Central memory CD4-positive, alpha-beta T cell (primary cell): ENCODE measurements around the gene PRTG.
A peak's percentile ranks its signal among the peaks of the same experiment; 100 is the strongest.
"Not testable (repeated sequence)": the region's sequence is repeated elsewhere in the genome, so short reads cannot be mapped to it uniquely, and the experiment has no call there.

ENCODE experiments used
- DNase-seq: peaks from one replicate; pipeline ENCODE4 v3.0.0; 2022

The PRTG gene

DNA sequence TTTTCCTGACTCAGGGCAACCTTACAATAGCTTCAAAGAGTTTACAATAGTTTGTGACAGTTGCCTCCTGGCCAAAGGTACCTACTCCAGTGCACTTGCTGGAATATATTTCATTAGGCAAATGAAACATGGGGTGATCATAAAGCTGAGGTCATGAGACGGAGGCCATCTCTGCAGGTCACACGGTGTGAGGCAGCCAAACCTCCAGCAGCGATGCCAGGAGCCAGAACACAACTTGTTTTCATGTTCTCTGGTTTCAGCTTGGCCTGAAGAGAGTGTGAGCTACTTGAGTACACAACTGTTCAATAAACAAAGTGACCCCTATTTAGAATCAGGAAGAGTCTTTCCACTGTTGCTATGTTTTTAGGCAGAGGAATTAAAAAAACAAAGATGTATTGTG is 112.1 kb downstream of the PRTG start:
- DNase-seq = no peak

DNA sequence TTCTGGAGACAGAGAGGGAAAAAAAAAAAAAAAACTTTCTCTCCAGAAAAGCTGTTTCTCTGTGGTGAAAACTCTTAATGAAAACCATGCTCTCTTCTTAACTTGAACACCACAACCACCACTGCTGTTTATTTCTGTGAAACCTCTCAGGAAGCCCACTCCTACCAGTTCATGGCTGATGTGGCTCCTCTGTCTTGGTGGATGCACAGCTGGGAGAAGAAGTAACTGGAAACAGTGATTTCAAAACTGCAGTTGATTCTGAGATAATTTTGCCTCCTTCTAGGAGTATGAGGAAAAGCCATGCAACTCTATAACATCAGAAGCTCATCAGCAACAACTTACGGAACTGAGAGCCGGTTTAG is 114.6 kb downstream of the PRTG start:
- DNase-seq = no peak

DNA sequence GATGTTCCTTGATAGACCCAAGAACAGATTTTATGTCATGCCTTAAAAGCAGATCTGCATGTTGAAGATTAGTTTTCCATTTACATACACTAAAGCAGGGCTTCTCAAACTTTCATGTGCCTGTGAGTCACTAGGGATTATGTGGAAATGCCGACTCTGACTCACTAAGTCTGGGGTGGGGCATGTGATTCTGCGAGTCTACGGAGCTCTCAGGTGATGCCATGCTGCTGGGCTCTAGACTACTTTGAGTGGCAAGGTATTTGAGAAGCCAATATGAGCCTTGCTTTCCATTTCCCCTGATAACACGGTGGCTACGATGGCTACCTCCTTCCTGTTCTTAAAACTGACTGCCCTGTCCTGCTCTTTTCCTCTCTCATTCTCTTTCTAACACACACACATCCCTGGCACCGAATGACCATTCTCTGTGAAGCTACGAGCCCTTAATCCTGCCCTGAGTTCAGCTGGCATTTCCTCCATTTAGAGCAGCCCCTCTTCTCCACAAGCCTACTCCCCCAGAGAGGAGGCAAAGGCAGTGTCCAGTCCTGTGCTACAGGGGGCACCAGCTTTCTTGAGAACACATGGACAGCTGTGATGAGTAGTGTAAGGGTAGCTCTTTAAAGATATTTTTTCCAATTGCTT is 115.1 kb downstream of the PRTG start:
- no peak for DNase-seq

DNA sequence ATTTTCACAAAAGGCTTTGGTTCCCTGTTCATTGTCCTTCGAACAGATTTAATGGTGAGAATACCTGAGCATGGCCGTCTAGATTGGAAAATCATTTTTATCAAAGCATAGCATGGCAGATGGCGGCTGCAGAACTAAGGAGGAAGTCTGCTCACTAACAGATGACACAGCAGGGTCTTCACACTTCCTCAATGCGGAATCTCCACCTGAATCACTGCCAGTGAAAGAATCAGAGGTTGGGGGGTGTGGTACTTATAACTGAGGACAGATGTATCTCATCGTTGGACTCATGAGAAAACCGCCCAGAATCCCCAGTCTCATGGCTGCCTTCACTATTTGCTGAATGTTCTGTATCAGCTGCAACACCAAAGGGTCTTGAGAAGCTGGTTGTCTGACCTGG is 123.2 kb downstream of the PRTG start:
- DNase-seq = no peak

DNA sequence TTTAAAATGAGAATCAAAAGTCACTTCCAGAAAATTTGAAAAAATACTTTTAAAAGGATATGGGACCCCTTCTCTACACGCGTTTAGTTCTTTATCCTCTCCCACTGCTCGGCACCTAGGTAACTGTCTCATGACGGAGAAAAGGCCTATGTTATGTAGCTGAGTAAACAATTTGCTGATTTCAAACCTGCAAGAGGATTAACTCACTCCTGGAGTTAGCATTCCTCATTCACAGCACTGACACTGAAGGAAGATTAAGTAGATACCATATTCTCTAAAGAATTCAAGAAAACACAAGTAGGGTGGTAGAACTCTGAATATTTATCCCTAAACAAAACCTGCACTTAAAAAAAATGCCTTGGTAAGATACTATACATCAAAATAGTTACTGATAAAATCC is 124.6 kb downstream of the PRTG start:
- no peak for DNase-seq

DNA sequence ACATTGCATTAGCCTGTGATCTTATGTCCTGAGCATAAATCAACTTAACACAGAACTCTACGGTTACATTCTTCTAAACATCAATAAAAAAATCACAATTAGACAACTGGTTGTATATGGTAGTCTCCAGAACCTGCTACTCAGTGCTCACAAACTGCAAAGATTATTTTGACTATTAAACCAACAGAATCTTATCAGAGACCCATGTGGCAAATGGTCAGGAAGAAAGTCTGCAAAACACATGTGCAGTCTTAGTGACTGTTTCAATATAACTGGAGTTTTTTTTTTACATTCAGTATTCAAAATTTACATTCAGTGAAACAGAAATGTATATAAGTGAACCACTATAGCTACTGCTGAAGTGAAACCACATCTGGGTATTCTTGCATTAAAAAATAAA is 127.5 kb downstream of the PRTG start:
- DNase-seq = no peak

DNA sequence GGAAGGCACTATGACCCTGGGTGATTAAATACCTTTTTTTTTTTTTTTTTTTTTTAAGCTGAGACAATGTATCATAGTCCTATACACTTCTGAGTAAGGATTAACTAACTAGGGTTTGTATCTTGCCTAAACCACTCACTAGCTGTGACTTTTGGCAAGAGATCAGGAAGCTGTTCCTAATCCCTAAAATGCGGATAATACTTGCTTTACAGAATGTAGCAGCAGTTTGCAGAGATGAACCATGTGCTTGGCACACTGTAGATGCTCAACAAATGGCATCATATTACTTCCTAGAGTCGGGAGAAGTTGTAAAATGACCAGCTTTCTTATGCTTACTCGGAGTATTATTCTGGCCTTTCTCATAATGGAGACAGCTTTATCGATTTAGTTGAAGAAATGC is 129.2 kb downstream of the PRTG start:
- no peak for DNase-seq

DNA sequence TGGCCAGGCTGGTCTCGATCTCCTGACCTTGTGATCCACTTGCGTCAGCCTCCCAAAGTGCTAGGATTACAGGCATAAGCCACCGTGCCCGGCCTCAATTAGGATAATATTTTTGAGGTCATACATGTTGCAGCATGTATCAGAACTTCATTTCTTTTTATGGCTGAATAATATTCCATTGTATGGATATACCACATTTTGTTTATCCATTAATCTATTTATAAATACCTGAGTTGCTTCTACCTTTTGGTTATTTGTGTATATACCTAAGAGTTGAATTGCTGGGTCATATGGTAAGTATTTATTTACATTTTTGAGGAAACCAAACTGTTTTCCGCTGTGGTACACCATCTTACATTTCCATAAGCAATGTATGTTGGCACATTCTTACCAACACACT is 136.7 kb downstream of the PRTG start:
- no peak for DNase-seq

DNA sequence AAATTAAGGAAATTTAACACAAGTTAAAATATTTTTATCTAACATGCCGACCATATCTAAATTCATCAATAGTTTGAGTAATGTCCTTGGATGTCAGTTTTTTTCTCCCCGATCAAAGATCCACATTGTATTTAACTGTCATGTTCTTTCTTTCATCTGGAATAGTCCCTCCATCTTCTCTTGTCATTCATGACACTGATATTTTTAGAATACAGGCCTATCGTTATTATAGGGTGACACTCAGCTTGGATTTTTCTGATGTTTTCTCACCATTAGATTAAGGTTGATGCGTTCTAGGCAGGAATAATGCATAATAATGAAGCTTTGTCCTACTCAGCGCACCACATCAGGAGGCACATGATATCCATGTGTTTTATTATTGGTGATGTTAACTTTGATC is 141.6 kb downstream of the PRTG start:
- DNase-seq = no peak

DNA sequence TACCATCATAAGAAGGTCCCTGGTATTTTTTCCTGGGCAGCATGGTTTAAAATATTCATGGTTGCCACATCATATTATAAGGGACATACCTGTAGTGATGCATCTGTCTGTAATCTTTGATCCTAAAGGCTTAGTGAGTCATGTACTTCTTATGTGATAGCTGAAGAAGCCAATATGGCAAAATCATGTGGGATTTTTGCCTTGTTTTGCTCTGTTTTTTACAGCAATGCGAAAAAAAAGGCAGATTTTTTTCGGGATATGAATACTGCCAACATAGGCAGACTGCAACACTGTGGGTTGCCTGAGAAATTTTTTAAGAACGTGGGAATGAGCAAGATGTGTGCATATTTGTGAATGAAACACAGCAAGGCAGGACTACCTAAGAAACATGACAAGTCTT is 143.5 kb downstream of the PRTG start:
- DNase-seq = no peak

DNA sequence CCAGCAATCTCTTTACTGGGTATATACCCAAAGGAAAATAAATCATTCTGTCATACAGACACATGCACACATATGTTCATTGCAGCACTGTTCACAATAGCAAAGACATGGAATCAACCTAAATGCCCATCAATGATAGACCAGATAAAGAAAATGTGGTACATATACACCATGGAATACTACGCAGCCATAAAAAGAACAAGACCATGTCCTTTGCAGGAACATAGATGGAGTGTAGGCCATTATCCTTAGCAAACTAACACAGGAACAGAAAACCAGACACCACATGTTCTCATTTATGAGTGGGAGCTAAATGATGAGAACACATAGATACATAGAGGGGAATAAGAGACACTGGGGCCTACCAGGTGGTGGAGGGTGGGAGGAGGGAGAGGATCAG is 149.9 kb downstream of the PRTG start:
- not testable (repeated sequence) for DNase-seq

DNA sequence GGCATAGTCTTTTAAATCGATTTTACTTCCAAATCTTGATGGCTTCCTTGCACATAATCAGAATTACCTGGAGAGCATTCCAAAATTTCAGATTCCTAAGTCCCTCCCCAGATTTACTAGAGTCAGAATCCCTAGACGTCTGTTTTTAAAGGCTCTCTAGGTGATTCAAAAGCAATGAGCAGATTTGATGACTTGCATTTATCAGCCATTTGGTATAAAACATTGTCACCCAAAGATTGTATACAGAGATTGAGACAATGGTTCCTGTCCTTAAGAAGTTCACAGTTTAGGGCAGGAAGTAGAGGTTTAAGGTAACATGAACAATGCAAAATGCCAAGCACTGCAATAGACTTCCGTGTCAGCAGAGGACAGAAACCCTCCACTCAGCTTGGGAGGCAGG is 152.2 kb downstream of the PRTG start:
- DNase-seq = no peak

DNA sequence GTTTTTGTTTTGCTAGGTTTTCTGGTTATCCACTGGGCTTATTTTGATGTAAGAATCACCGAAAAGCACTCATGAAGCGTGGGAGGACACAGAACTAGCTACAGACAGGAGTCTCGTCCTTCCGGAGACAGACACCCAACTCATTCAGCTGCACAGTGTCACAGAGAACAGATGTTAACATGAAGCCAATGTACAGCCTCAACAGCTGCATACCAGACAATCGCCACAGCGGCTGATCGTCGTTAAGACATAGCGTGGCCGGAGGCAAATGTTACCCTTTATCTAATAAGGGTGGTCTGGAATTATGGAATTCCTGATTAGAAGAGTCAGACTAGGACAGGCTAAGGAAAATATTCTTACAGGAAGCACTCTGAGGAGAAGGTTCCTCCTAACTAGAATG is 153.7 kb downstream of the PRTG start:
- no peak for DNase-seq

DNA sequence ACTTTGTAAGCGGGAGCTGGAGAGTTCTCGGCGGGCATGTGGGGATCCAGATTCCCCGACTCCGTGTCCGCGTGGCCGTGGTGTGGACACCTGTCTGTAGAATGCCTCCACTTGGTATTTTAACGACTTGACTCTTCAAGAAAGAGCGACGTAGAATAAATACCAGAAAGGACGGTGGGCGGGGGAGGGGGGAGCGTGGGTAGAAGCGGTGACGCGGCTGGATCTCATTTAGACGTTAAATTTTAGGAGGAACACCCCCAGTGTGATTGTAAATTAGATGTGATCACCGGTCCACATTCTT is 154.2 kb downstream of the PRTG start:
- no peak for DNase-seq

DNA sequence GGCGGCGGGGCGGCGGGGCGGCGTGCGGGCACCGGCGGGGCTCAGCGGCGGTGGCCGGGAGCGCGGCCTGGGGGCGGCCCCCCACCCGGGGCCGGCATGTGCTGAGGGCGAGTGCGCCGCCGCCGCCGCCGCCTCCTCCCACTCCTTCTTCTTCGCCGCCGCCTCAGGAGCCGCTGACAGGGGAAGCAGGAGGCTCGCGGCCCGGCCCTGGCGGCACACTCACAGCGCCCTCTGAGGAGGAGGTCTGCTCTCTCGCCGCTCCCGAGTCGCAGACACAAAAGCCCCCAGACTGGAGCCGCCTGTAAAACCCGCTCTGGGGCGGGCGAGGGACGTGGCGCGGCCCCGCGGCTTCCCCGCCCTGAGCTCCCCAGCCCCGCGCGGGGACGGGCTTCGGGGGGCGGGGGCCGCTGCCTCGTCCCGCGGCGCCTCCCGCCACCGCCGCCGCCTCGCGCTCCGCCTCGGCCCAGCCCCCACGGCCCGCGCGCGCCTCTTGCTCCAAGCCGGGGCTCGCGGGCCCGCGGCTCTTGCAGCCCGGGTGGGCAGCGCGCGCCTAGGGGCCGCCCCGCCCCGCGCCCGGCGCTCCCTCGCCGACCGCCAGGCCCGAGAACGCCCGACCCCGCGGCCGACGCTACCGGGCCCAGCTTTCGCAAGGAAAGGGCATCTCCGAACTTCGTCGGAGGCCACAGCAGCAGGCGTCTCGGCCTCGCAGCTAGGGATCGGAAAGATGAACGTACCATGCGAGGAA is 154.7 kb downstream of the PRTG start, which contains the start of gene PYGO1:
PYGO1 (minus strand) TSS at position 276 of the 745 bp plus-strand sequence. CDS start 462 bp downstream, outside the sequence.
- peak; percentile 6 for DNase-seq

DNA sequence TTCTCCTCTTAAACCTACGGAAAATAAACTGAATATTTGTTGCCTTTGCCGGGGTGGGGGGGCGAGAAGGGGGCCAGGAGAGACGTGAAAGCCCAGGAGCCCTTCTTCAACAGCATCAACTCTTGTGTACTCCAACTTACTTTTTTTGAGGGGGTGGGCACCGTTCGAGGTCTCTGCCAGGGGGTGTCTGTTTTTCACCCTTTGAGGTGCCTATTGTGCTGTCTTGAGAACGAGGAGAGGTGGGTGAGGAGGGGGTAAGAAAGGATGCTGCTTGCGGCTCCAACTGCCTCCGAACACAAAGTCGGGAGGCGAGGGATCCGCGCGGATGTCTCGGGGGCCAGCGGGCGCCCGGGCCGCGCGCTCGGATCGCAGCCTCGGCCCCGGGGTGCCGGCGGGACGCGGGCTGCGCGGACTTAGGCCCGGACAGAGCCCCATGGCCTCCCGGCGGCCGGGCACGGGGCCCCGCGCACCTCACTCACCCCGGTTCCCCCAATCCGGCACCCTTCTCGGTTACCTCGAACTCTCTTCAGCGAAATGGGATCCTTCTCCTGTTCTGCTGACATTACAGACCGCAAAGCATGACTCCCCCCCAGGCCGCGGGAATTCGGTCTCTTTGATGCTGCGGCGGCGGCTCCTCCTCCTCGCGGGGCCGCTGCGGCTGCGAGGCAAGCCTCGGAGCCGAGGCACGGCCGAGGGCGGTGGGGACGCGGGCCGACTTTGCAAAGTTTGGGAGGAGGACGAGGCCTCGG is 155.5 kb downstream of the PRTG start:
- DNase-seq = no peak

DNA sequence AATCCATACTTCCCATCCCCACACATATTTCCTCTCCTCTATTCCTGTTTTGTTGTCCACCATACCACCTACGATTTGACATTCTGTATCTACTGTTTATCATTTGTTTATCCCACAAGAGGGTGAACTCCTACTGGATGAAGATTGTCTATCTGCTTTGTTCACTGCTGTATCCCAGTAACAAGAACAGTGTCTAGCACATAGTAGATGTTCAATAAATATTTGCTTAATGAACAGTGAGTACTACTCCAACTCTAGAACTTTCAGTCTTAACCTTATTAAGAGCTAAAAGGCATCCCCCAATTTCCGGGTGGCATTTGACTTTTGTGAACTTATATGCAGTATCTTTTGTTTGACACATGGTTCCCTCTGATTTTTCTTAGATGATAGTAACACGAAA is 156.1 kb downstream of the PRTG start:
- DNase-seq = no peak

DNA sequence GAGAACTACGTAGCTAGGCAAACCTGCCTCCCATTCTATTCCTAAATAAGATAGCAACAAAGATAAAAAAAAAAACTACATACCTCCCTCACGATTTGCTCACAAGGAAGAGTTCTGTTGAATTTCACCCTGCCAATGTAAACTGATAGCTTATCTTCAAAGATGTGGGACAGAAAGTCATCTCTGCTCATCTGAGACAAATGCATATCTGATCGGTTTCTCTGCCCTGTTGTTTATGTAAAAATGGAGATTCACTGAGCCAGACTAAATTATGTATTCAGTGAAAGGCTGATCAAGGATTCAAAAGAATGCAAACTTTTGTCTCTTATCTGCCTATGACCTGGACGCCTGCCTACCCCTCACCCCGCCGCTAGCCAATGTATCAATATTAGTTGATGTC is 166.0 kb downstream of the PRTG start:
- no peak for DNase-seq

DNA sequence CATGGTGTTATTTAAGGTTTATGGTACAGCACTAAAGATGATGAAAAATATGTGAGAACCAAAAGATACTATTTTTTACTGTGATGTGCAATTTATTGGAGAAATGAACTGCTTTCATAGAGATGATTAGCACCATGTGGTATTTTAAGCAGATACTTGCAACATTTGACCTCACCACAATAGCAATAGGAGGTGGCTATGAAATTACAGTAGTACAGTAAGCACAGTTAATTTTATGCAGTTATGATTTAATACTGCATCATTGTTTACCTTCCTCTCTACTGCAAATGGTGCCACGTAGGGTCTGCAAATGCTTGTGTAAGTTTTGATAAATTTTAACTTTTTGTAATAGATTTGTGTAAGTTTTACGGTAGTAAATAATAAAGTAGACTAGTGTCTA is 168.9 kb downstream of the PRTG start:
- DNase-seq = no peak

DNA sequence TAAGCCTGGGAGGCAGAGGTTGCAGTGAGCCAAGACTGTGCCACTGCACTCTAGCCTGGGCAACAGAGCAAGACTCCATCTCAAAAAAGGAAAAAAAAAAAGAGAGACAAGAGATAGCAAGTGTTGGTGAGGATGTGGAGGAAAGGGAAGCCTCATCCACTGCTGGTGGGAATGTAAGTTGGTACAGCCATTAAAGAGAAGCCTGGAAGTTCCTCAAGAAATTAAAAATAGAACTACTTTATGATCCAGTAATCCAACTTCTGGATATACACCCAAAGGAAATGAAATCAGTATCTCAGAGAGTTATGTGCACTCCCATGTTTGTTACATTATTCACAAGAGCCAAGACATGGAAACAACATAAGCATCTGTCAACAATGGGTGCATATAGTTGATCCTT is 169.7 kb downstream of the PRTG start:
- DNase-seq = no peak

DNA sequence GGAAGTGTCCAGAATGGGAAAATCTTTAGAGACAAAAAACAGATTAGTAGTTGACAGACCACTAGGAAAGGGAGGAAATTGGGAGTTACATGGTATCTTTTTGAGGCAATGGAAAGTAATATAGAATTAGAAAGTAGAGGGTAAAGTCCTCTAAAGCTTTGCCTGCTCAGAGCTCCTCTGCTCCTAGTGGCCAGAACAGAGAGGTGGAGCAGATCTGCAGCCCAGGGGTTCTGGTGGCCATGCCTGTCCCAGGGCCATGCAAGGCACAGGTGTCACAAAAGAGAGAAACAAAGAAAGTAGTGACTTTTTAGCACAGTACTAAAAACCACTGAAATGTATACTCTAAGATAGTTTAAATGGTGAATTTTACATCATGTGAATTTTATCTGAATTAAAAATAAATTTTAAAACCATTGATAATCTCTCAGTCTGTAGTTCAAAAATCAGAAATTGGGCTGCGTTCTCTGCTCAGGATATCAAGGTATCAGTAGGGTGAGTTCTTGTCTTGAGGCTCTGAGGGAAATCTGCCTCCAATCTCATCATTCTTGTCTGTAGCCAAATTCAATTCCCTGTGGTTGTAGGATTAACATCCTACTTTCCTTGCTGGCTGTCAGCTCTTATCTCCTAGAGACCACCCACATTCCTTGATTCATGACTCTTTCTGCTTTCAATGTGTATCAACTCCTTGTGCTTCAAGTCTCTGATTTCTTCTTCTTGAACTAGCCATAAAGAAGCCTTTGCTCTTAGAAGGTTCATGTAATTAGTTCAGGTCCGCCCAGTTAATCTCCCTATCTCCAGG is 178.4 kb downstream of the PRTG start:
- DNase-seq = no peak

DNA sequence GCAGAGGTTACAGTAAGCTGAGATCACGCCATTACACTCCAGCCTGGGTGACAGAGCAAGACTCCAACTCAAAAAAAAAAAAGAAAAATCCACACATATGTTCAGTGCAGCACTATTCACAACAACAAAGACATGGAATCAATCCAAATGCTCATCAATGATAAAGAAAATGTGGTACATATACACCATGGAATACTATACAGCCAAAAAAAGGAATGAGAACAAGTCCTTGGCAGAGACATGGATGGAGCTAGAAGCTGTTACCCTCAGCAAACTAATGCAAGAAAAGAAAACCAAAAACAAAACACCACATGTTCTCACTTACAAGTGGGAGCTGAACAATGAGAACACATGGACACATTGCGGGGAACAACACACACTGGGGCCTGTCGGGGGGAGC is 180.4 kb downstream of the PRTG start:
- no peak for DNase-seq
